ENCODE data around the gene FBXL17.

FBXL17 gene

DNA sequence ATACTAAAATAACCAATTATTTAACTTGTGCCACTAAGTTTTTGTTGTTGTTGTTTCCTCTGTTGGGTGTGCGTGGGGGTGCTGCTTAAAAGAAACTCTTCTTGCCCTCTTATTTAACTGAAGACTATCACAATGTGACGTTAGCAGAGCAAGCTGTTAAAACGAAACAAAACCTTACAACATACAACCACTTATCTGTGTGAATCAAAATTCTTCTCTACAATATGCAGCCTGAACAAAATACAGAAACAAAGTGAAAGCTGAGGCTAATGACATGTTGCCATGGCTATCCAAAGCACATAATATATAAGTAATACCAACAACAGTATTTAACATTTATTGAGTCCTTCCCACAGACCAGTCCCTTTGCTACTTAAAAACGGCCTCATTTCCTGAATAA lies 291.0 kb downstream of the FBXL17 start:
- no peak for DNase-seq (ENCODE audit: low read depth in 2 of 2)

- no peak for DNase-seq (ENCODE audit: low read depth in 2 of 2)
These were observed 297.8 kb downstream of the FBXL17 start for GRCh38 chr5:108084105-108084504.

DNA sequence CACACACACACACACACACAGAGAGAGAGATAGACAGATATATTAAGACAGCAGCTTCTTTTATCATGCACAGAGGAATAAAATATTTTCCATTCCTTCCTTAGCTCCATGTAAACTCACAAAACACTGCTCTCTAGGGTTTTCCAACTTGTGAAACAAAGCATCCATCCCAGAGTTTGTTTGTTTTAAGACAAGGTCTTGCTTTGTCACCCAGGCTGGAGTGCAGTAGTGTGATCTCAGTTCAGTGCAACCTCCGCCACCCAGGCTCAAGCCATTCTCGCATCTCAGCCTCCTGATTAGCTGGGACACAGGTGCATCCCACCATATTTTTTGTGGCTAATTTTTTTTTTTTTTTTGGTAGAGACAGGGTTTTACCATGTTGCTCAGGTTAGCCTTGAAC lies 298.7 kb downstream of the FBXL17 start:
- DNase-seq (ENCODE audit: low read depth in 2 of 2): no peak

DNA sequence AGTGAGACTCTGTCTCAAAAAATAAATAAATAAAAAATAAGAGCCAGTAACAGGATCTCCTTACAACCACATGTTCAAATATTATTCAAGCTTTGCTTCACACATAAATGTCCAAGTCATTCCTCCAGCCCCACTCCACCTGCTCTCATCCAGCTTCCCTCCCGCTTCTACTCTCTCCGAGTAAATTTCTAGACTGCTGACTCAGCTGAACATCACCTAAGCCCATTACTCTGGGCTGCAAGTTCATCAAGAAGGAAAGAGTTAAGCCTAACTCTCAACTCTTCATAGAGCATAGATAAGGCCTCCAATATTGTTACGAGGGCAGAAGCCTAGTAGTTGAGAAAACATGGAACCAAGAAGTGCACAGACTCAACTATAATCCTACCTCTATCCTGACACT lies 300.2 kb downstream of the FBXL17 start:
- DNase-seq (ENCODE audit: low read depth in 2 of 2): no peak

GRCh38 chr5:108079753-108080152 lies 302.1 kb downstream of the FBXL17 start:
- DNase-seq (ENCODE audit: low read depth in 2 of 2): no peak

GRCh38 chr5:108078882-108079281 lies 303.0 kb downstream of the FBXL17 start:
- no peak for DNase-seq (ENCODE audit: low read depth in 2 of 2)

GRCh38 chr5:108078345-108078744 lies 303.6 kb downstream of the FBXL17 start:
- no peak for DNase-seq (ENCODE audit: low read depth in 2 of 2)

DNA sequence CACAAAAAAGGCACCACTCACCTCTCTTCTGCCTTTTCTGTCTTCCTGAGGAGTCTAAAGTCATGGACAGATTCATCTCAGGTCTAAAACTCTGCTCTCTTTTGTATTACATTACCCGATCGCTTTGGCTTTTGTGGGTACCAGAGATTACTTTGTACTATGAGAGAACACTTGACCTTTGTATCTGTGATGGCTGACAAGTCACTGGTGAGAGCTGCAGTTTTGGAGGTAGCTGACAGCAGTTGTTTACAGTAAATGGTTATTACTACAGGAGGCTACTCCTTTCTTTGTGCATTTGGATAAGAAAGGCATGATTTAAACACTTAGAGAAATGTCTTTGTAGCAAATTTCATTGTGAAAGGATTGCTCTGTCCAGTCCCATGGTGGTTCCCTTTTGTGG lies 307.3 kb downstream of the FBXL17 start:
- DNase-seq (ENCODE audit: low read depth in 2 of 2): no peak

- no peak for DNase-seq (ENCODE audit: low read depth in 2 of 2)
These were observed 317.6 kb downstream of the FBXL17 start for GRCh38 chr5:108064302-108064701.

- no peak for DNase-seq (ENCODE audit: low read depth in 2 of 2)
These were observed 320.0 kb downstream of the FBXL17 start for GRCh38 chr5:108061941-108062340.

- DNase-seq (ENCODE audit: low read depth in 2 of 2): no peak
These were observed 321.6 kb downstream of the FBXL17 start for GRCh38 chr5:108060340-108060739.

- no peak for DNase-seq (ENCODE audit: low read depth in 2 of 2)
These were observed 322.6 kb downstream of the FBXL17 start for GRCh38 chr5:108059334-108059733.

DNA sequence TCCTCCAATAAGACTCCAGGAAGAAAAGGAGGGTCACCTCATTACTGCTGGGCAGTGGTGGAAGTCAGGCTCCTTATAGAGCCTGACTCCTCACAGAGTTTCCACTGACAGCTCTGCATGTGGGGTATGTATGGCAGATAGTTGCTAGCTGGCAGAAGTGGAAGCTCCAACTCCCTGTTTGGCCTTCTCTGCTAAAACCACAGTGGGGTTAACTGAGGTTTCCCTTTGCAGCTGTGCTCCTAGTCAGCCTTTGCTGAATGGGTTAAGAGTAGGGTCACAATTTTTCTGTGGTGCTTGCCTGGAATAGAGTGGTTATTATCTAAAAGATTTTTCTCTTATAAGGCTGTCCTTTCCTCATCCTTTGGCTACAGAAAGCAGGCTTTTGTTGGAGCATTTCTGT lies 327.5 kb downstream of the FBXL17 start:
- no peak for DNase-seq (ENCODE audit: low read depth in 2 of 2)

- DNase-seq (ENCODE audit: low read depth in 2 of 2): no peak
These were observed 334.8 kb downstream of the FBXL17 start for GRCh38 chr5:108046955-108047670.

DNA sequence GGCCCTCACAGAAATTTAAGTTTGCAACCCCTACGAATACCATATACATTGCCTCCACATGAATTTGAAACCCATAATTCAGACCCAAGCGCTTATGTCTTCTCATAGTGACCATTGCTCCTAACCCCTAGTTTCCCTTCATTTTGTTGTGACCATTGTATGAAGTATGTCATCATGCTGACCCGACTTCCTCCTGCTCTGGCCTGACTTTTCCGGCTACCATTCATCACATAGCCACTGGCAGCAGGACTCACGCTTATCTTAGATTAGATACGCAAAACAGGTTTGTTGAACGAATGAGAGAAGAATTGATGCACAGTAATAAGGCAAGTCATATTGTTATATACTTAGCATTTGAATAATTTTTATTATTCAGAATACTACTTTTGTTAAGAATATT lies 345.4 kb downstream of the FBXL17 start:
- DNase-seq (ENCODE audit: low read depth in 2 of 2): no peak

DNA sequence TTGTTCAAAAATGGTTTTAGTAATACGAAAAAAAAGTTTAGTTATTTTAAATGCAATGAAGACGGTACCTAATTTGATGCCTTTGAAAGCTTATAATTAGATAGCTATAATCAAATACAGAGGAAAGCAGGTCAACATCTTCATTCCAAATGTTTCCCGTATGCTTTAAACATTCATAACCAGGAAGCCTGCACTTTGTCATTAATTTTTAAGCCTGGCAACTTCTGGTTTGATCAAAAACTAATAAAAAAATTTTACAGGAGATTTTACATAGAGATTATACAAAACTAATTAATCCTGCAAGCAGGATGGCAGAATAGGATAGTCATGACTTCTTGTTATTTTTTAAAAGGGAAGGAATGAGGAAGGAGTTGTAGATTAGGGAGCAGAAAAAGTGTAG lies 353.0 kb downstream of the FBXL17 start:
- no peak for DNase-seq (ENCODE audit: low read depth in 2 of 2)

GRCh38 chr5:108028412-108028811 lies 353.5 kb downstream of the FBXL17 start:
- DNase-seq (ENCODE audit: low read depth in 2 of 2): no peak

DNA sequence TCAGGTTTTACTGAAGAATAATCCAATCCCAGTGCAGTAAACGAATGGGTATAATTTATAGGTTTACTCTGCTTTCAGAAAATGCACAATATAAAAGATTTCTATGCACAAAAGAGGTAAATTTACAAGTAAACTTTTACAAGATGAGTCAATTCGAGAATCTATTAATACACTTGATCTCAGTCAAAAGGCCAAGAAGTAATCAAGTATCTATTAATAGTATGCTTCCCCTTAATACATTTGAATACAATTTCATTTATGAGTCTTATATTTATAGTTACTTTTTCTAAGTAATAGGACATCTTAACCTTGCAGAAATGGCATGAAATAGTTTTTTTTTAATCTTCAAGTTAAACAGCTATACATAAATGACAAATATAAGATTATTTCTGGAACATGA lies 355.9 kb downstream of the FBXL17 start:
- no peak for DNase-seq (ENCODE audit: low read depth in 2 of 2)

GRCh38 chr5:108024986-108025385 lies 356.9 kb downstream of the FBXL17 start:
- no peak for DNase-seq (ENCODE audit: low read depth in 2 of 2)

GRCh38 chr5:108016101-108016500 lies 365.8 kb downstream of the FBXL17 start:
- no peak for DNase-seq (ENCODE audit: low read depth in 2 of 2)

DNA sequence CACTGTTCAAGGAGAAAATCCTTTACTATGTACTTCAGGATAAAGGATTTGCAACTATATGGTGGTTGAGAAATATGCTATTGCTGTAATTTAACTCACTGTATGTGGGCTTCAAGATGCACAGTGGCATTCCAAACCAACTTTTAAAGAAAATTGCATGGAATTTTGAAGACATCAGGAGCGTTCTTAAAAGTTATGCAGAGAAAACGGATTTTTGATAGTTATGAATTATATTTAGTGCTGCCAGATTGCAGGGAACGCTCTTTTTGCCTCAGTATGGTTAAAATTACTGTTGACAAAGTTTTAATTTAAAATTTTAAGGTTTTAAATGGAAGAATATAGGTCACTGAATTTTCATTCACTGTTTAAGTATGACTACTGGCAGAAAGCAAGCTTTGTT lies 375.1 kb downstream of the FBXL17 start:
- DNase-seq (ENCODE audit: low read depth in 2 of 2): no peak

DNA sequence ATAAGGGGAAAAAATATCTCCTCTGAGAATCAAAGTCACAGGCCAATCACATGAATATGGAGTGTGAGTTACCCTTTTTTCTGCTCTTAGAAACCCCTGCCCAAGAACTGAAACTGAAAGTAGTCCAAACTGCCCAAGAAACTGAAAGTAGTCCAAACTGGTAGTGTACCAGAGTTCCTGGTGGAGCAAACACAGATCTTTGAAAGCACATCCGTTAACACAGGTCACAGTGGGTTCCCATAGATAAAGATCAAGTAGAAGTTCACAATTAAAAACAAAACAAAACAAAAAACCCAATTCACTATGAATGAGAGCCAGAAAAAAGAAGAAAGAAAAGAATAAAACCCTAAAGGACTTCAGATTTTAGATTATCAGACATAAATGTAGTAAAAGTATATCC lies 378.7 kb downstream of the FBXL17 start:
- DNase-seq (ENCODE audit: low read depth in 2 of 2): no peak

DNA sequence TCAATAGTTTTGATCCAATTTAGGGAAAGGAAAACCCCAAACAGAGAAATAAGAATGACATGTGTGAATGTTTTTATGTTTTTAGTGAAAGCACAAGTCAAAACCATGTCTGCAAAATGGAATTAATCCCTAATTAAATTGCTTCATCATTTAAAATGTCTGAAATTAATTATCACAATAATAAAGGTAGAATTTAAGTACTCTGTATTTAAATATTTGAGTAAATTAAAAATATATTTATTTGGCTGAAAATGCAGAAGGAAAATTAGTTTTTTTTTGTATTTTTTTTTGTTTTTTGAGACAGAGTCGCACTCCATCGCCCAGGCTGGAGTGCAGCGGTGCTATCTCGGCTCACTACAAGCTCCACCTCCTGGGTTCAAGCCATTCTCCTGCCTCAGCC lies 380.7 kb downstream of the FBXL17 start:
- no peak for DNase-seq (ENCODE audit: low read depth in 2 of 2)

DNA sequence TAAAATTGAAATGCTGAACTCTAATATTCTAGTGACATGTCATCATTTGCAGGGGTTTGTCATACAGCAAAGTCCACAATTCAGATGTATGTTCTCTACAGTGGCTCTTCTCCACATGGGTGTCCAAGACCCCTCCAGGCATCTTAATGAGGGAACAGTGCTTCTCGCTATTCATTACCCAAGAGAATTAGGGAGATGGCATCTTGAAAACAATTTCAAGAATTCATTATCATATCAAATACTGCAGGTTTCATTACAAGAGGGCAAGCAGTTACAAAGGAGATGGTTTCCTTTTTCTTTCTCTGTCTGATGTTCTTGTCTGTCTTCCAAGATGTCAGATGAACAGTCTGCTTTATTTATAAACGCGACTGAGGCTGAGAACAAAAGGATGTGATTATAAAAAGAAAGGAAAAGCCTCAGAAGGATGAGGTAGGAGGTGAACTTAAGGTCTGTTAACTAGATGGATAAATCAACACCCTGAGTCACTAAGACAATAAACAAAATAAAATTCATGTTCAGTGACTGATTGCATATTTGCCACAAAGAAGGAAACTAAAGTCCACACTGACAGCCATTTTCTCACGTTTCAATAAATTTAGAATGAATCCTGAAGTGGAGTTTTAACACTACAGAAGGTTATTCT lies 384.4 kb downstream of the FBXL17 start:
- DNase-seq (ENCODE audit: low read depth in 2 of 2): no peak
